SU-DHL-6 (cell line): ENCODE measurements around the gene RFTN2.
"Not testable (repeated sequence)": the region's sequence is repeated elsewhere in the genome, so short reads cannot be mapped to it uniquely, and the experiment has no call there.

Experiments
- H2AFZ ChIP-seq: fragments of 200-600 bp; sonication (generic); 2 replicates; pipeline ENCODE4 v1.6.1; 2014; ENCODE audit warnings: low read depth, mild to moderate bottlenecking, moderate library complexity, mixed read lengths, antibody characterized with exemption, low read length; ENCODE audit not compliant: severe bottlenecking
- H3F3A ChIP-seq: fragments of 200-600 bp; shearing (Covaris generic); 2 replicates; pipeline ENCODE4 v1.6.0; 2016; ENCODE audit warnings: antibody characterized with exemption, mild to moderate bottlenecking; ENCODE audit not compliant: insufficient read depth
- H3K27ac ChIP-seq: fragments of 200-600 bp; sonication (generic); 2 replicates; pipeline ENCODE4 v1.5.1; 2016; ENCODE audit warnings: low read depth, mild to moderate bottlenecking, low read length, moderate library complexity, mixed read lengths
- H3K27me3 ChIP-seq: fragments of 200-600 bp; sonication (generic), shearing (Covaris generic); 2 replicates; pipeline ENCODE4 v1.6.0; 2014; ENCODE audit warnings: mild to moderate bottlenecking, low read length
- H3K36me3 ChIP-seq: fragments of 200-600 bp; sonication (generic); 2 replicates; pipeline ENCODE4 v1.6.1; 2014; ENCODE audit warnings: mild to moderate bottlenecking, low read length, mixed read lengths
- H3K4me2 ChIP-seq: fragments of 300-600, 200-600 bp; shearing (Covaris generic), sonication (generic); 2 replicates; pipeline ENCODE4 v1.6.0; 2014; ENCODE audit warnings: low read length, low read depth, mild to moderate bottlenecking; ENCODE audit not compliant: poor library complexity, severe bottlenecking
- H3K4me3 ChIP-seq: fragments of 200-600 bp; sonication (generic); 2 replicates; pipeline ENCODE4 v1.5.1; 2014; ENCODE audit warnings: antibody characterized with exemption, low read length, mild to moderate bottlenecking, mixed read lengths; ENCODE audit not compliant: insufficient read depth, poor library complexity, severe bottlenecking
- H3K79me2 ChIP-seq: fragments of 200-600 bp; sonication (generic); 2 replicates; pipeline ENCODE4 v1.6.1; 2014; ENCODE audit warnings: mild to moderate bottlenecking, low read length, moderate library complexity; ENCODE audit not compliant: insufficient read depth
- H3K9ac ChIP-seq: fragments of 200-600 bp; sonication (generic); 2 replicates; pipeline ENCODE4 v1.7.0; 2014; ENCODE audit warnings: mild to moderate bottlenecking, low read length
- H3K9me2 ChIP-seq: fragments of 200-600 bp; sonication (generic); replicated peaks from 2 replicates; pipeline ENCODE4 v1.6.1; 2014; ENCODE audit warnings: low read length; ENCODE audit not compliant: insufficient read depth
- H3K9me3 ChIP-seq: fragments of 200-600 bp; sonication (generic); 2 replicates; pipeline ENCODE4 v1.6.1; 2014; ENCODE audit warnings: low read length, mixed read lengths; ENCODE audit not compliant: insufficient read depth
- H4K20me1 ChIP-seq: fragments of 200-600 bp; sonication (generic); 2 replicates; pipeline ENCODE4 v1.6.1; 2014; ENCODE audit warnings: low read depth, mild to moderate bottlenecking, antibody characterized with exemption, low read length, moderate library complexity, mixed read lengths
- CTCF ChIP-seq: fragments of 200-600 bp; sonication (generic); IDR thresholded peaks from one replicate; pipeline ENCODE4 v1.5.1; 2017; ENCODE audit warnings: antibody characterized with exemption, mild to moderate bottlenecking, low read length, moderate library complexity; ENCODE audit not compliant: insufficient read depth, poor library complexity, severe bottlenecking
- EZH2phosphoT487 ChIP-seq: fragments of 200-600 bp; sonication (generic), shearing (Covaris generic); conservative IDR thresholded peaks from 2 replicates; pipeline ENCODE4 v1.6.1; 2018; ENCODE audit warnings: mild to moderate bottlenecking, antibody characterized with exemption, low read length, moderate library complexity, mixed read lengths

RFTN2 gene

GRCh38 chr2:197711578-197711977 is 36.2 kb upstream of the RFTN2 start:
- TF ChIP-seq EZH2phosphoT487 (no peak), CTCF (no peak)
- Histone ChIP-seq H3K79me2 (peaks cover 79% of the 10 kb centered on the region), H3K4me3 (no peak overlapping the region), H3K9ac (no peak overlapping the region), H4K20me1 (peaks cover 23% of the 10 kb centered on the region), H3K9me3 (no peaks in the 10 kb centered on the region), H3K27ac (no peak overlapping the region), H3F3A (no peaks in the 10 kb centered on the region), H3K9me2 (no peaks in the 10 kb centered on the region), H3K27me3 (no peaks in the 10 kb centered on the region), H3K36me3 (peaks cover 37% of the 10 kb centered on the region), H3K4me2 (no peak overlapping the region), H2AFZ (no peak overlapping the region)

- Histone ChIP-seq H3F3A (no peaks in the 10 kb centered on the region), H4K20me1 (peaks cover 23% of the 10 kb centered on the region), H3K9me3 (no peaks in the 10 kb centered on the region), H3K4me3 (no peak overlapping the region), H3K36me3 (peaks cover 28% of the 10 kb centered on the region), H3K4me2 (no peak overlapping the region), H3K9me2 (no peaks in the 10 kb centered on the region), H3K27me3 (no peaks in the 10 kb centered on the region), H2AFZ (no peak overlapping the region), H3K9ac (no peak overlapping the region), H3K27ac (no peak overlapping the region), H3K79me2 (peaks cover 88% of the 10 kb centered on the region)
- TF ChIP-seq EZH2phosphoT487, result no peak
- TF ChIP-seq CTCF, result no peak
Measured at GRCh38 chr2:197710424-197711042, 35.1 kb upstream of the RFTN2 start.

GRCh38 chr2:197709140-197709539 is 33.8 kb upstream of the RFTN2 start:
- not testable (repeated sequence) for H3K9me2 ChIP-seq, H3K27ac ChIP-seq, H3K9ac ChIP-seq, H3K4me3 ChIP-seq, H3K9me3 ChIP-seq, H2AFZ ChIP-seq, H3K27me3 ChIP-seq, H3F3A ChIP-seq
- Histone ChIP-seq H4K20me1 (peaks cover 21% of the 10 kb centered on the region), H3K36me3 (peaks cover 23% of the 10 kb centered on the region), H3K4me2 (peak overlapping the region; percentile 95), H3K79me2 (peaks cover 81% of the 10 kb centered on the region)

GRCh38 chr2:197708331-197708730 is 32.9 kb upstream of the RFTN2 start:
- H3K36me3 ChIP-seq, result peaks cover 20% of the 10 kb centered on the region
- H3K79me2 ChIP-seq, result peaks cover 76% of the 10 kb centered on the region
- H4K20me1 ChIP-seq, result peaks cover 19% of the 10 kb centered on the region
- H3K27me3 ChIP-seq, result no peaks in the 10 kb centered on the region
- H3K4me3 ChIP-seq, result peak overlapping the region; percentile 88
- no peak overlapping the region for H2AFZ ChIP-seq
- H3K9ac ChIP-seq, result peak overlapping the region; percentile 82
- H3F3A ChIP-seq, result no peaks in the 10 kb centered on the region
- H3K9me3 ChIP-seq, result no peaks in the 10 kb centered on the region
- peak overlapping the region; percentile 95 for H3K4me2 ChIP-seq
- no peaks in the 10 kb centered on the region for H3K9me2 ChIP-seq
- no peak overlapping the region for H3K27ac ChIP-seq
- TF ChIP-seq EZH2phosphoT487 (no peak), CTCF (no peak)
